ENCODE data around the gene SCAMP4.

DNA sequence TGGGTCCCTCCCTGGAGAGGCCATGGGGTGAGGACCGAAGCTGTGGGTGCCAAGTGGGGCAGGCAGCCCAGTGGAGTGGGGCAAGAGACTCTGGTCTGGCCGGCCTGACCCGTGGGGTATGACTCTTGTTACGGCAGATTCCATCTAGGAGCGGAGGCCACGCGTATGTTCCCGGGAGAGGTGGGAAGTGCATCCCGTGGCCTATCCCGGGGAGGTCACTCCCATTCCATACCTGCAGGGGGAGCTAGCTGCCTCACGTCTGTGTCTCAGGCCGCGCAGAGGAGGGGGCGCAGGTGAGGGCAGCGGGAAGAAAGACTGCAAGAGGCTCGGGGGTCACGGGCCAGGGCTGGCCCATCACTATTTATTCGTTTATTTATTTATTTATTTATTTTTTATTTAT, 40.7 kb downstream of the SCAMP4 start:
- no peak for TF ChIP-seq SMC3 (conservative IDR thresholded peaks at IDR 0.05; ENCODE audit: poor library complexity)
- TF ChIP-seq, protein P1, sequence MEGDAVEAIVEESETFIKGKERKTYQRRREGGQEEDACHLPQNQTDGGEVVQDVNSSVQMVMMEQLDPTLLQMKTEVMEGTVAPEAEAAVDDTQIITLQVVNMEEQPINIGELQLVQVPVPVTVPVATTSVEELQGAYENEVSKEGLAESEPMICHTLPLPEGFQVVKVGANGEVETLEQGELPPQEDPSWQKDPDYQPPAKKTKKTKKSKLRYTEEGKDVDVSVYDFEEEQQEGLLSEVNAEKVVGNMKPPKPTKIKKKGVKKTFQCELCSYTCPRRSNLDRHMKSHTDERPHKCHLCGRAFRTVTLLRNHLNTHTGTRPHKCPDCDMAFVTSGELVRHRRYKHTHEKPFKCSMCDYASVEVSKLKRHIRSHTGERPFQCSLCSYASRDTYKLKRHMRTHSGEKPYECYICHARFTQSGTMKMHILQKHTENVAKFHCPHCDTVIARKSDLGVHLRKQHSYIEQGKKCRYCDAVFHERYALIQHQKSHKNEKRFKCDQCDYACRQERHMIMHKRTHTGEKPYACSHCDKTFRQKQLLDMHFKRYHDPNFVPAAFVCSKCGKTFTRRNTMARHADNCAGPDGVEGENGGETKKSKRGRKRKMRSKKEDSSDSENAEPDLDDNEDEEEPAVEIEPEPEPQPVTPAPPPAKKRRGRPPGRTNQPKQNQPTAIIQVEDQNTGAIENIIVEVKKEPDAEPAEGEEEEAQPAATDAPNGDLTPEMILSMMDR (IDR thresholded peaks at IDR 0.05; ENCODE audit: poor library complexity, severe bottlenecking), result no peak
- no peak for TF ChIP-seq POLR2AphosphoS5 (IDR thresholded peaks at IDR 0.05)
- TF ChIP-seq EZH2 (IDR thresholded peaks at IDR 0.05; ENCODE audit: borderline replicate concordance, insufficient read depth, low read length, poor library complexity, severe bottlenecking), result no peak
- TF ChIP-seq EP300 (conservative IDR thresholded peaks at IDR 0.05; ENCODE audit: poor library complexity, severe bottlenecking), result no peak
- TF ChIP-seq RAD21 (conservative IDR thresholded peaks at IDR 0.05), result no peak
- TF ChIP-seq, protein P2, sequence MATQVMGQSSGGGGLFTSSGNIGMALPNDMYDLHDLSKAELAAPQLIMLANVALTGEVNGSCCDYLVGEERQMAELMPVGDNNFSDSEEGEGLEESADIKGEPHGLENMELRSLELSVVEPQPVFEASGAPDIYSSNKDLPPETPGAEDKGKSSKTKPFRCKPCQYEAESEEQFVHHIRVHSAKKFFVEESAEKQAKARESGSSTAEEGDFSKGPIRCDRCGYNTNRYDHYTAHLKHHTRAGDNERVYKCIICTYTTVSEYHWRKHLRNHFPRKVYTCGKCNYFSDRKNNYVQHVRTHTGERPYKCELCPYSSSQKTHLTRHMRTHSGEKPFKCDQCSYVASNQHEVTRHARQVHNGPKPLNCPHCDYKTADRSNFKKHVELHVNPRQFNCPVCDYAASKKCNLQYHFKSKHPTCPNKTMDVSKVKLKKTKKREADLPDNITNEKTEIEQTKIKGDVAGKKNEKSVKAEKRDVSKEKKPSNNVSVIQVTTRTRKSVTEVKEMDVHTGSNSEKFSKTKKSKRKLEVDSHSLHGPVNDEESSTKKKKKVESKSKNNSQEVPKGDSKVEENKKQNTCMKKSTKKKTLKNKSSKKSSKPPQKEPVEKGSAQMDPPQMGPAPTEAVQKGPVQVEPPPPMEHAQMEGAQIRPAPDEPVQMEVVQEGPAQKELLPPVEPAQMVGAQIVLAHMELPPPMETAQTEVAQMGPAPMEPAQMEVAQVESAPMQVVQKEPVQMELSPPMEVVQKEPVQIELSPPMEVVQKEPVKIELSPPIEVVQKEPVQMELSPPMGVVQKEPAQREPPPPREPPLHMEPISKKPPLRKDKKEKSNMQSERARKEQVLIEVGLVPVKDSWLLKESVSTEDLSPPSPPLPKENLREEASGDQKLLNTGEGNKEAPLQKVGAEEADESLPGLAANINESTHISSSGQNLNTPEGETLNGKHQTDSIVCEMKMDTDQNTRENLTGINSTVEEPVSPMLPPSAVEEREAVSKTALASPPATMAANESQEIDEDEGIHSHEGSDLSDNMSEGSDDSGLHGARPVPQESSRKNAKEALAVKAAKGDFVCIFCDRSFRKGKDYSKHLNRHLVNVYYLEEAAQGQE (IDR thresholded peaks at IDR 0.05; ENCODE audit: borderline replicate concordance), result no peak
